ENCODE results near the gene PRDM15.

Gene PRDM15

GRCh38 chr21:41848958-41849580 lies 30.1 kb downstream of the PRDM15 start:
- Histone ChIP-seq H3K4me2 (ENCODE audit: low read depth, low read length, poor library complexity, severe bottlenecking) (no peak overlapping the region), H3F3A (ENCODE audit: low read depth) (no peaks in the 10 kb centered on the region), H3K9me2 (replicated peaks; ENCODE audit: low read depth, low read length) (no peaks in the 10 kb centered on the region), H2AFZ (ENCODE audit: low read length) (no peak overlapping the region), H4K20me1 (ENCODE audit: insufficient read depth, low read length, poor library complexity, severe bottlenecking) (no peaks in the 10 kb centered on the region), H3K4me3 (ENCODE audit: low read length, poor library complexity, severe bottlenecking) (no peak overlapping the region), H3K36me3 (ENCODE audit: insufficient read depth, low read length) (peaks cover 24% of the 10 kb centered on the region; the same call in 1 of the 2 replicates), H3K79me2 (ENCODE audit: insufficient read depth, low read length) (no peaks in the 10 kb centered on the region), H3K9ac (ENCODE audit: low read depth, low read length, poor library complexity, severe bottlenecking) (no peak overlapping the region), H3K27me3 (ENCODE audit: insufficient read depth, low read length, poor library complexity, severe bottlenecking) (no peaks in the 10 kb centered on the region), H3K4me1 (ENCODE audit: insufficient read depth, low read length, poor library complexity, severe bottlenecking) (peaks cover 2% of the 10 kb centered on the region), H3K9me3 (ENCODE audit: insufficient read depth, low read depth, low read length) (no peaks in the 10 kb centered on the region)
- TF ChIP-seq EZH2phosphoT487 (IDR thresholded peaks at IDR 0.05; ENCODE audit: borderline replicate concordance) (no peak), CTCF (conservative IDR thresholded peaks at IDR 0.05; ENCODE audit: low read length) (no peak)

GRCh38 chr21:41848533-41848932 lies 30.6 kb downstream of the PRDM15 start:
- no peaks in the 10 kb centered on the region for H3K9me3 ChIP-seq (ENCODE audit: insufficient read depth, low read depth, low read length)
- H3K9ac ChIP-seq (ENCODE audit: low read depth, low read length, poor library complexity, severe bottlenecking): no peak overlapping the region
- H3K4me2 ChIP-seq (ENCODE audit: low read depth, low read length, poor library complexity, severe bottlenecking): no peak overlapping the region
- H3F3A ChIP-seq (ENCODE audit: low read depth): no peaks in the 10 kb centered on the region
- peaks cover 19% of the 10 kb centered on the region; the same call in 1 of the 2 replicates for H3K36me3 ChIP-seq (ENCODE audit: insufficient read depth, low read length)
- H2AFZ ChIP-seq (ENCODE audit: low read length): no peak overlapping the region
- no peaks in the 10 kb centered on the region for H3K79me2 ChIP-seq (ENCODE audit: insufficient read depth, low read length)
- no peaks in the 10 kb centered on the region for H3K9me2 ChIP-seq (replicated peaks; ENCODE audit: low read depth, low read length)
- no peak overlapping the region for H3K4me3 ChIP-seq (ENCODE audit: low read length, poor library complexity, severe bottlenecking)
- TF ChIP-seq EZH2phosphoT487 (IDR thresholded peaks at IDR 0.05; ENCODE audit: borderline replicate concordance) (no peak), CTCF (conservative IDR thresholded peaks at IDR 0.05; ENCODE audit: low read length) (no peak)
- H3K27me3 ChIP-seq (ENCODE audit: insufficient read depth, low read length, poor library complexity, severe bottlenecking): no peaks in the 10 kb centered on the region
- H3K4me1 ChIP-seq (ENCODE audit: insufficient read depth, low read length, poor library complexity, severe bottlenecking): peaks cover 8% of the 10 kb centered on the region
- H4K20me1 ChIP-seq (ENCODE audit: insufficient read depth, low read length, poor library complexity, severe bottlenecking): no peaks in the 10 kb centered on the region

GRCh38 chr21:41847066-41847804 lies 31.9 kb downstream of the PRDM15 start:
- Histone ChIP-seq H2AFZ (ENCODE audit: low read length) (no peak overlapping the region), H4K20me1 (ENCODE audit: insufficient read depth, low read length, poor library complexity, severe bottlenecking) (no peaks in the 10 kb centered on the region), H3K4me2 (ENCODE audit: low read depth, low read length, poor library complexity, severe bottlenecking) (no peak overlapping the region), H3K36me3 (ENCODE audit: insufficient read depth, low read length) (peaks cover 7% of the 10 kb centered on the region; the same call in 1 of the 2 replicates), H3F3A (ENCODE audit: low read depth) (no peaks in the 10 kb centered on the region), H3K79me2 (ENCODE audit: insufficient read depth, low read length) (no peaks in the 10 kb centered on the region), H3K4me3 (ENCODE audit: low read length, poor library complexity, severe bottlenecking) (no peak overlapping the region), H3K9ac (ENCODE audit: low read depth, low read length, poor library complexity, severe bottlenecking) (no peak overlapping the region), H3K9me2 (replicated peaks; ENCODE audit: low read depth, low read length) (no peaks in the 10 kb centered on the region), H3K27me3 (ENCODE audit: insufficient read depth, low read length, poor library complexity, severe bottlenecking) (no peaks in the 10 kb centered on the region), H3K9me3 (ENCODE audit: insufficient read depth, low read depth, low read length) (no peaks in the 10 kb centered on the region), H3K4me1 (ENCODE audit: insufficient read depth, low read length, poor library complexity, severe bottlenecking) (peaks cover 8% of the 10 kb centered on the region)
- TF ChIP-seq EZH2phosphoT487 (IDR thresholded peaks at IDR 0.05; ENCODE audit: borderline replicate concordance) (no peak), CTCF (conservative IDR thresholded peaks at IDR 0.05; ENCODE audit: low read length) (0 out of 2 replicates have a peak, but pooled peaks have one; percentile 12)
